Measurements from ENCODE around the gene INHBB.

DNA sequence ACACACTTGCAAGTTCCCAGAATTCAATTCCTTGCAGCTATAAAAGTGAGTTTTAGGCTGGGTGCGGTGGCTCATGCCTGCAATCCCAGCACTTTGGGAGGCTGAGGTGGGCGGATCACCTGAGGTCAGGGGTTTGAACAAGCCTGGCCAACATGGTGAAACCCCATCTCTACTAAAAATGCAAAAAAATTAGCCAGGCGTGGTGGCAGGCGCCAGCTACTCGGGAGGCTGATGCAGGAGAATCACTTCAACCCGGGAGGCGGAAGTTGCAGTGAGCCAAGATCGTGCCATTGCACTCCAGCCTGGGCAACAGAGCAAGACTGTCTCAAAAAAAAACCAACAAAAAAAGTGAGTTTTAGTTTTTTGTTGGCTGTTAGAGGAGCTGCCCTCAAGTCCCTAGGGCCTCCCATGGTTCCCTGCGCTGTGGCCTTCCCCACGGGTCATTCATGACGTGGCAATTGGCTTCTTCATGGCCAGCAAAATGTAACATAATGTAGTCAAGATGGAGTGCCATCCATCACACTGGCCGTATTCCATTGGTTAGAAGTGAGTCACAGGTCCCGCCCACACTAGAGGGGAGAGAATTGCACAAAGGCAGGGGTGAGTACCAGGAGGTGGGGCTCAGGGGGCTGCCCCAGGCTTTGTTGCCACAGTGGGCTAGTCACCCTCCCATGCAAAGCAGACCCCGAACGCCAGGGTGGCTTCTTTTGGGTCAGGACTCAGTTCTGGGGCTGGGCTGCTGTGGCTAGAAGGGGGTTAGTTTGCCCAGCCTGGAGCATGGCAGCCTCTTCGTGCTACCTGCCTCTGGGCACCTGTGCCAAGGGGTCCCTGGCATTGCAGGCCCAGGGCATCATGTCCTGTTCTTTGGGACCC is 37.7 kb upstream of the INHBB start:
- TF ChIP-seq, protein P1, sequence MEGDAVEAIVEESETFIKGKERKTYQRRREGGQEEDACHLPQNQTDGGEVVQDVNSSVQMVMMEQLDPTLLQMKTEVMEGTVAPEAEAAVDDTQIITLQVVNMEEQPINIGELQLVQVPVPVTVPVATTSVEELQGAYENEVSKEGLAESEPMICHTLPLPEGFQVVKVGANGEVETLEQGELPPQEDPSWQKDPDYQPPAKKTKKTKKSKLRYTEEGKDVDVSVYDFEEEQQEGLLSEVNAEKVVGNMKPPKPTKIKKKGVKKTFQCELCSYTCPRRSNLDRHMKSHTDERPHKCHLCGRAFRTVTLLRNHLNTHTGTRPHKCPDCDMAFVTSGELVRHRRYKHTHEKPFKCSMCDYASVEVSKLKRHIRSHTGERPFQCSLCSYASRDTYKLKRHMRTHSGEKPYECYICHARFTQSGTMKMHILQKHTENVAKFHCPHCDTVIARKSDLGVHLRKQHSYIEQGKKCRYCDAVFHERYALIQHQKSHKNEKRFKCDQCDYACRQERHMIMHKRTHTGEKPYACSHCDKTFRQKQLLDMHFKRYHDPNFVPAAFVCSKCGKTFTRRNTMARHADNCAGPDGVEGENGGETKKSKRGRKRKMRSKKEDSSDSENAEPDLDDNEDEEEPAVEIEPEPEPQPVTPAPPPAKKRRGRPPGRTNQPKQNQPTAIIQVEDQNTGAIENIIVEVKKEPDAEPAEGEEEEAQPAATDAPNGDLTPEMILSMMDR (IDR thresholded peaks at IDR 0.05): no peak
- TF ChIP-seq POLR2A (IDR thresholded peaks at IDR 0.05): no peak
